HG03135 (cell line): ENCODE results near the gene PNKD.

Source experiments
- ATAC-seq: cut with Tn5 transposase; IDR thresholded peaks from one replicate; pipeline ENCODE4 v1.9.1; 2021; ENCODE audit warnings: mild to moderate bottlenecking, moderate library complexity; ENCODE audit not compliant: unreplicated experiment

Gene PNKD

DNA sequence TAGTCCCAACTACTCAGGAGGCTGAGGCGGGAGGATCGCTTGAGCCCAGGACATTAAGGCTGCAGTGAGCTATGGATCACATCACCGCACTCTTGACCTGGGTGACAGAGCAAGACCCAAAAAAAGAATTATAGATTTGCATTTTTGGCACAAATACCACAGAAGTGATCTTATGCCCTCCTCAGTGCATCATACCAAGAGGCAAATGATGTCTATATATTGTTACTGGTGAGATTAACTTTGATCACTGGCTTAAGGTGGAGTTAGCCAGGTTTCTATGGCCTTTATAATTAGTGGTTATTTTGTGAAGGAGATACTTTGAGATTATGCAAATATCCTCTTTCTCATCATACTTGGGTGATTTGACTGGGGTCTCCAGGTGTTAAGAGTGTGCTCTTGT, 64.2 kb downstream of the PNKD start:
- no peak for ATAC-seq

- no peak for ATAC-seq
Observed at GRCh38 chr2:218340656-218341055, 70.3 kb downstream of the PNKD start.

GRCh38 chr2:218341381-218341780, 71.1 kb downstream of the PNKD start:
- ATAC-seq, result no peak

- ATAC-seq, result no peak
Observed at GRCh38 chr2:218342837-218343236, 72.5 kb downstream of the PNKD start.

- no peak for ATAC-seq
Observed at GRCh38 chr2:218343591-218343990, 73.3 kb downstream of the PNKD start.

DNA sequence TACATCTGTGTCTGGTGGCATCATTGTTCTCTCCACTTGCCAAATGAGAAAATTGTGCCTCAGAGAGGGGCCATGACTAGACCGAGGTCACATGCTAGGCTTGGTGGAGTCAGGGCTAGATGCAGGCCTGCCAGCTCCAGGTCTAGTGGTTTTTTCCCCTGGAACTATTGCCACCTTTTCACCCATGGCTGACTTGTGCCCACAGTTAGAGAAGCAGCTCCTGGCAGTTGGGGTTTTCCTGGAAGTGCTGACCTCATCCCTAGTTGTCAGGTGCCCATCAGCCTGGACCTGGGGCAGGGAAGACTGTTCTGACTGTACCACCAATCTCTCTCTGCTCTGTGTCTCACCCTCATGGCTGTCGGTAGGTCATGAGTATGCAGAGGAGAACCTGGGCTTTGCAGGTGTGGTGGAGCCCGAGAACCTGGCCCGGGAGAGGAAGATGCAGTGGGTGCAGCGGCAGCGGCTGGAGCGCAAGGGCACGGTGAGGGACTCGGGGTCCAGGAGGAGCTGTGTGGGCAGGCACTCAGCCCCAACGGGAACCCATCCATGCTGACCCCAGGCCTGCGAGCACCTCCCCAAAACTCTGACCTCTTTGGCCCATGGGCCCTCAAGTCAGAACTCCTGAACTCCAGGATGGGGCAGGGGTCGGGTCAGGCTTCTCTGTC, 73.9 kb downstream of the PNKD start:
- ATAC-seq, result no peak

DNA sequence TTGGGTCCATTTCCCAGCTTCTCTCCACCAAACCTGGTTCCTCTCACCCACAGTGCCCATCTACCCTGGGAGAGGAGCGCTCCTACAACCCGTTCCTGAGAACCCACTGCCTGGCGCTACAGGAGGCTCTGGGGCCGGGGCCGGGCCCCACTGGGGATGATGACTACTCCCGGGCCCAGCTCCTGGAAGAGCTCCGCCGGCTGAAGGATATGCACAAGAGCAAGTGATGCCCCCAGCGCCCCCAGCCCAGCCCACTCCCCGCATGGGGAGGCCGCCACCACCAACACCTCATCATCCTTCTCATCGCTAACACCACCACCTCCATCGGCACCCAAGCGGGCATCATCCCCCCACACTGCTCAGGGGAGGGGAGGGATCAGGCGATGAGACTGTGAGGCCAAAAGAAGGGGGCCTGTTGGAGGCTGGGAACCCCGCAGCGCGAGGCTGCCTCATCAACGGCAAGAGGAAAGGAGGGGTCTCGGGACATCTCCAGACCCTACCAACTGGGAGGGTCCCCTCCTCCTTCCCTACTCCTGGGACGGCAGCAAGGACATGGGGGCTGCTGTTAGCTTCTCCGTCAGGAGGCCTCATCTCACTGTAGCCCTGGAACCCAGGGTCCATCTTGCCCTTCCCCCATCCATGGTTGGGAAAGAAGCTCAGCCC, 74.6 kb downstream of the PNKD start:
- ATAC-seq, result no peak

DNA sequence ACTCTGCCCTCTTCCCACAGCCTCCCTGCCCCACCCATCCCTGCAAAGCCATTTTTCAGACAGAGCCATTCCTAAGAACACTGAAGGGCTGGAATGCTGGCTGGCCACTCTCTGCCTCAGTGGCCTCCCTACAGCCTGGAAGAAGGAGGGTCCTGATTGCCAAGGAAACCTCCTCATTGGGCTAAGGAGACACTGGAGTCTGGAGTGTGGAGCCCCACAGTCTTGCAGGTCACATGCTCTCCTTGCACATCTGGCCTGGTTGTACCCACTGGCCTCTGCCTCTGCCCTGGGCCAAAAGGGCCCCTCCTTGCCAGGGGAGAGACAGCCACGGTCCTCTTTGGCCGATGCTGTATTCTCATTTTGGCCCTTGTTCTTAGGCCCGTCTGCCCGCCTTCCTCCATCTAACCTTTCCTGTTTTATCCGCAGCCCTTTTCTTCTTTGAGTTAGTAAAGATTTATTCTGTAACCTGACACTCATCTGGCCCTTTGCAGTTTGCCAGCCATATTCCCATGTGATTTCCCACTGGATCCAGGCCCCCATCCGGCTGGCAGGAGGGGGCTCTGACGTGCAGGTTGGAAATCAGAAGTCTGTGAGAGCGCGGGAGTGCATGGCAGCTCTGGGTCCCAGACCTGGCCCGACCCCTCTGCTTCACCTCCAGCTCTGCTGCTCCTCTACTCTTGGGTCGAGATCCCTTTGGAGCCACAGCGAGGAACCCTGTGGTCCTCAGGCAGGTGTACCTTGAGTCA, 75.3 kb downstream of the PNKD start:
- no peak for ATAC-seq

DNA sequence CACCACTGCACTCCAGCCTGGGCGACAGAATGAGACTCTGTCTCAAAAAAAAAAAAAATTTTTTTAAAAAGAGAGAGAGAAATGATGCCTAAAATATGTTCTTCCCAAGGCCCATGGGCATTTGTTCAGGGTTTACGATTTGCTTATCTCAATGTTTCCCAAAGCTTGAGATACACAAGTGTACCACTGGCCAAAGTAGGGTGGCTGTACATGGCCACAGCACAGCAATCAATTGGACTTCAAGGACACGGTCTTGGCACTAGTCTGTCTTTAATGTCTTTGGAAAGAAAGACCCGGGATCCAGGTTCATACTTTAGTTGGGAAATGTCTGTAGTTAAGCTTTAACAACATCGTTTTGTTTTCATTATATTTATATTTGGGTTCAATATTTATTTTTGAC, 76.9 kb downstream of the PNKD start:
- no peak for ATAC-seq

GRCh38 chr2:218354045-218354444, 83.7 kb downstream of the PNKD start:
- ATAC-seq, result no peak

DNA sequence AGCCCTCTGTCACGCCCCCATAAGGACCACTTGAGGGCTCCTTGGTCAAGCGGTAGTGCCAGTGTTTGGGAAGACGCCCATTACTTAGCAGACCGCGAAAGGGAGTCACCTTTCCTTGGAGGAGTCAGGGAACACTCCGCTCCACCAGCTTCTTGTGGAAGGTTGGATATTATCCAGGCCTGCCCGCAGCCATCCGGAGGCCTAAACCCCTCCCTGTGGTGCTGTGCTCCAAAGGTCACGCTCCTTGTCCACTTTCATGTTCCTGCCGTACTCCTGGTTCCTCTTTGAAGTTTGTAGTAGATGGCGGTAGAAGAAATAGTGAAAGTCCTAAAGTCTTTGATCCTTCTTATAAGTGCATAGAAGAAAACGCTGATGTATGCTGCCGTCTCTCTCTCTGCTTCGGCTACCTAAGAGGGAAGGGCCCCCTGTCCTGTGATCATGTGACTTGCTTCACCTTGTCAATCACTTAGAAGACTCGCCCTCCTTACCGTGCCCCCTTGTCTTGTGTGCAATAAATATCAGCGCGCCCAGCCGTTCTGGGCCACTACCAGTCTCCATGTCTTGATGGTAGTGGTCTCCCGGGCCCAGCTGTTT, 84.6 kb downstream of the PNKD start:
- ATAC-seq, result no peak

- no peak for ATAC-seq
Observed at GRCh38 chr2:218357236-218358177, 87.2 kb downstream of the PNKD start.

DNA sequence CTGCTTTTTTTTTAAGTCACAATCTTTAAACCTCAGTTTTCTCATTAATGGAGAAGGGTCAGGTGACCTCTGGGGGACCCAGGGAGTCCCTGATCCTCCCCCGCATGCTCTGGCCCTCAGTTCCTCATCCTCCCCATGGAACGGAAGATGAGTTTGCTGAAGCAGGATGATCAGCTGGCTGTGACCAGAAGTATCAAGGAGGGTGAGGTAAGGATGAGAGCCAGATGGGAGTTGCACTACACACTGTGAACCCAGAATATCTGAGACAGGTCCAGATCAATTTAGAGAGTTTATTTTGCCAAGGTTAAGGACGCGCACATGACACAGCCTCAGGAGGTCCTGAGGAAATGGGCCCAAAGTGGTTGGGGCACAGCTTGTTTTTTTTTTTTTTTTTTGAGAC, 90.1 kb downstream of the PNKD start:
- no peak for ATAC-seq

DNA sequence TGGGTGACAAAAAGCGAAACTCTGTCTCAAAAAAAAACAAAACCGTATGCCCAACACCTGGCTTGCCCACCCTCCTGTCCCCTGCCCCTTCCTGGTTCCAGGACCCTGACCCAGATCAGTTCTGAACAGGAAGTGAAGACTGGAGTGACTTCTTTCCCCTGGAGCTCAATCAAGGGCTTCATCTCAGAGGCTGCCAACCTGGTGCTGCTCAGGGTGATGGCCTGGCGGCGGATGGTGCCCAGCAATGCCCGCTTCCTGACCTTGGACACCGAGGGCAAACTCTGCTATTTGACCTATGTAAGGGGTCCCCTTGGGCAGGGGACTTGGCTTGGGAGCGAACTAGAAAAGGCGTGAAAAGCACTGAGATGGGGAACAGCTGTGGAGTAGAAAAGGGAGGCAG, 92.3 kb downstream of the PNKD start:
- ATAC-seq, result no peak

- no peak for ATAC-seq
Observed at GRCh38 chr2:218363736-218364135, 93.4 kb downstream of the PNKD start.

- no peak for ATAC-seq
Observed at GRCh38 chr2:218364196-218364595, 93.9 kb downstream of the PNKD start.

DNA sequence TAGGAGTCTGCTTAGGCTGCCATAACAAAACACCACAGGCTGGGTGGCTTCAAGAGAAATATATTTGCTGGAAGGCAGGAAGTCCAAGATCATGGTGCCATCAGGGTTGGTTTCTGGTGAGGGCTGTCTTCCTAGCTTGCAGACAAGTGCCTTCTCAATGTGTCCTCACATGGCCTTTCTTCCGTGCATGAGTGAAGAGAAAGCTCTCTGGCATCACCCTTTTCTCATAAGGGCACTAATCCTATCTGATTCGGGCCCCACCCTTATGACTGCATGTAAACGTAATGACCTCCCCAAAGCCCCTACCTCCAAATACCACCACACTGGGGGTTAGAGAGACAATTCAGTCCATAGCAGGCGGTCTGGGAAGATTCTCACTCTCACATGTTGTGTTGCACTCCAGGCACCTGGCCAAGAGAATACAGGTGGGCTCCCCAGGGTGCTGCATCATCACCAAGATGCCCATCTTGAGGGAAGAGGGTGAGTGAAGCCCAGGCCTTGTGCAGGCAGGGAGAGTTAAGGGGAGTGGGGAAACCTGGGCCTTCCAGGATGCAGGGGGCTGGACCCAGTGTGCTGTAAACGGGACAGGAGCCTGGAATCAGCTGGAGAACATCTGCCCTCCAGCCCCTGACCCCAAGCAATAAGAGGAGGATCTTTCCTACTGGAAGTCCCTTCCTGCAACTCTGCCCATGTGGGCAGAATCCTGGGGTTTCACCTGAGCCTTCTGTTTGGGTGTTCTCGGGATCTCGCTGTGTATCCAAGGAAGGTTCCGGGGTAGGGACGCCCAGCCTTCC, 96.5 kb downstream of the PNKD start:
- peak; percentile 5 for ATAC-seq

DNA sequence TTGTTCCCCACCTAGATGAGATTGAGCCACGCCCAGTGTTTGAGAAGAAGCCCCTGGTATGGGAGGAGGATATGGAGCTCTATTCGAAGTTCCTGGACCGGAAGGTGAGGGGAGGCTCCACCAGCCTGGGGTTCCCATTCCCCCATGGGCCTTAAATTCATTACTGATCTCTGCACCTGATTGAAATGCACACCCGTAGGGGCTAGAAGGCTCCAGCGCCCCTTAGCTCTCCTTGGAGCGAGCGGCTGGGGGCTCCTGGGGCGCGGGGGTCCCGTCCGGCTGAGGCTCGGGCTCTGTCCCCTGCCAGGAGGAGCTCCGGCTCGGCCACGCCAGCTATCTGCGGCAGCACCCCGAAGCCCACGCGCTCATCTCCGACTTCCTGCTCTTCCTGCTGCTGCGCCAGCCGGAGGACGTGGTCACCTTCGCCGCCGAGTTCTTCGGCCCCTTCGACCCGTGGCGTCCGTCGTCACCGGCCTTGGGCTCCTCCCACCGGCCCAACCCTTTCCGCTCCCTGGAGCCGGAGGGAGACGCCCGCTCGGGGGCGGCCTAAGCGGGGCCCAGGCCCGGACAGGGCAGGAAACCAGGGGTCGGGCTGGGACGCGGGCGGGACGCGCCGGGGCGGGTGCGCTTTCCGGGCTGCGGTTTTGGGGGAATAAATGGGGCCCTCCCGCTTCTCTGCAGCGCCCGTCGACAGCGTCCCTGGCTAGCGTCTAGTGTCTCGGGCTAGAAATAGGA, 97.3 kb downstream of the PNKD start:
- ATAC-seq, result peak; percentile 92

- ATAC-seq, result no peak
Observed at GRCh38 chr2:218368150-218368528, 97.8 kb downstream of the PNKD start.
